Heart right ventricle (tissue), 16 donors: ENCODE results near the gene MTSS2. TPM values are rescaled to one million over a fixed set of nuclear protein-coding genes. Genes with fewer than 3 reads are reported as not detected.
"Not testable (repeated sequence)": the region's sequence is repeated elsewhere in the genome, so short reads cannot be mapped to it uniquely, and the experiment has no call there.

ENCODE experiments used
- ATAC-seq, 8 donors: fragments of 200-7000 bp; cut with Tn5 transposase; one replicate each; pipeline ENCODE4 v1.9.1; 2020; ENCODE audit warnings: mild to moderate bottlenecking in 8 of 8, moderate library complexity in 8 of 8, moderate number of reproducible peaks in 1 of 8
- DNase-seq, 2 donors: peaks; one replicate each; pipeline ENCODE4 v3.0.0-alpha.2; 2020
- H3K27ac ChIP-seq, 10 donors: fragments of 200-600 bp; sonication (generic) in 2 of 10; one replicate each; pipeline versions ENCODE4 v1.5.0 to v1.8.0; 2020 to 2022; ENCODE audit warnings: mild to moderate bottlenecking in 3 of 10
- H3K27me3 ChIP-seq, 7 donors: fragments of 200-600 bp; one replicate each; pipeline ENCODE4 v1.8.0; 2021 to 2022; ENCODE audit warnings: mild to moderate bottlenecking in 2 of 7
- H3K36me3 ChIP-seq, 9 donors: fragments of 200-600 bp; sonication (generic) in 1 of 9; one replicate each; pipeline versions ENCODE4 v1.5.0 to v1.8.0; 2020 to 2022; ENCODE audit warnings: mild to moderate bottlenecking in 2 of 9
- H3K4me1 ChIP-seq, 9 donors: fragments of 200-600 bp; sonication (generic) in 1 of 9; one replicate each; pipeline versions ENCODE4 v1.5.0 to v1.8.0; 2020 to 2022; ENCODE audit warnings: mild to moderate bottlenecking in 4 of 9
- H3K4me3 ChIP-seq, 10 donors: fragments of 200-600 bp; sonication (generic) in 2 of 10; one replicate each; pipeline versions ENCODE4 v1.5.0 to v1.8.0; 2020 to 2022; ENCODE audit warnings: mild to moderate bottlenecking in 7 of 10, moderate library complexity in 2 of 10
- H3K9me3 ChIP-seq, 11 donors: fragments of 200-600 bp in 10 of 11; sonication (generic) in 2 of 11; one replicate each; pipeline versions ENCODE4 v1.5.0 to v1.8.0; 2013 to 2022; ENCODE audit warnings: mild to moderate bottlenecking in 2 of 11, control low read depth in 1 of 11, moderate library complexity in 1 of 11
- WGBS, 2 donors: extraction: QIAGEN DNeasy Blood & Tissue Kit; methylation state at CpG; one replicate each; pipeline ENCODE4 v1.1.7; 2013; ENCODE audit warnings: inconsistent platforms in 1 of 2; 5-methylcytosine and 5-hydroxymethylcytosine counted together
- intact Hi-C, 10 donors: fragments of 100-400 bp; cut with DNase I; formaldehyde crosslinking; loops; one replicate each; pipeline versions ENCODE4 v1.11.1 to v1.14.2; 2022
- polyA plus RNA-seq, 2 donors: library from polyadenylated mRNA; stranded (reverse); fragments of 200-250 nt; gene quantifications; one replicate each; pipeline ENCODE4 v1.2.3, GENCODE V29; 2013
- total RNA-seq, 10 donors: library from RNA; stranded (reverse); fragmentation: NEBNext Ultra II Directional in 3 of 10; extraction: Animal tissue kit (Norgen Biotek cat#: 25700) in 3 of 10; gene quantifications; one replicate each; pipeline versions ENCODE4 v1.2.1 to v1.2.4, GENCODE V29; 2021 to 2023
- TF ChIP-seq, protein P1 (sequence below), 9 donors: fragments of 200-600 bp; sonication (generic) in 2 of 9; IDR thresholded peaks; one replicate each; pipeline versions ENCODE4 v1.5.0 to v1.8.0; 2021 to 2022; ENCODE audit warnings: antibody characterized with exemption in 9 of 9, mild to moderate bottlenecking in 5 of 9, moderate library complexity in 1 of 9
- donor health status: Arrhythmogenic right ventricular cardiomyopathy.
- donor health status: ischemic (EF 13 %, LVEDD 7.1; RV severe dilation, severe dysfunction).
- donor health status: healthy with polysubstance abuse.
- donor health status: DM: no; HTN: yes; CAD: no.
- donor health status: DM: no; HTN: no; CAD: no.
- donor health status: ischemic (EF 25% LVEDD 6.9; RV normal size, moderate dysfunction).
- donor health status: ischemic (EF 25% LVEDD 5.7; RV mildly dilated, moderate dysfunction).
- donor health status: healthy.
- donor health status: DM: yes; HTN: yes; CAD: no.
- donor health status: Ischemic cardiomyopathy.
- donor health status: ischemic (EF 35%, LVEDD 5.7; RV mildly dilated, moderate dysfunction).
- donor health status: nonischemic (EF 11% LVEDD 7.7; RV severe dilation, severe dysfunction).
- donor health status: DM: yes; HTN: yes; CAD: no.
- donor health status: PGD.
- donor health status: ischemic (EF 29% LVEDD 5.4; RV normal size, mild dysfunction).
- donor health status: nonischemic (EF 23%, LVEDD 6.1; RV moderate dilation, normal function).

Gene MTSS2
- total and polyA plus RNA-seq, 12 donors, result 39.0 to 121 (median 58.9) TPM

DNA sequence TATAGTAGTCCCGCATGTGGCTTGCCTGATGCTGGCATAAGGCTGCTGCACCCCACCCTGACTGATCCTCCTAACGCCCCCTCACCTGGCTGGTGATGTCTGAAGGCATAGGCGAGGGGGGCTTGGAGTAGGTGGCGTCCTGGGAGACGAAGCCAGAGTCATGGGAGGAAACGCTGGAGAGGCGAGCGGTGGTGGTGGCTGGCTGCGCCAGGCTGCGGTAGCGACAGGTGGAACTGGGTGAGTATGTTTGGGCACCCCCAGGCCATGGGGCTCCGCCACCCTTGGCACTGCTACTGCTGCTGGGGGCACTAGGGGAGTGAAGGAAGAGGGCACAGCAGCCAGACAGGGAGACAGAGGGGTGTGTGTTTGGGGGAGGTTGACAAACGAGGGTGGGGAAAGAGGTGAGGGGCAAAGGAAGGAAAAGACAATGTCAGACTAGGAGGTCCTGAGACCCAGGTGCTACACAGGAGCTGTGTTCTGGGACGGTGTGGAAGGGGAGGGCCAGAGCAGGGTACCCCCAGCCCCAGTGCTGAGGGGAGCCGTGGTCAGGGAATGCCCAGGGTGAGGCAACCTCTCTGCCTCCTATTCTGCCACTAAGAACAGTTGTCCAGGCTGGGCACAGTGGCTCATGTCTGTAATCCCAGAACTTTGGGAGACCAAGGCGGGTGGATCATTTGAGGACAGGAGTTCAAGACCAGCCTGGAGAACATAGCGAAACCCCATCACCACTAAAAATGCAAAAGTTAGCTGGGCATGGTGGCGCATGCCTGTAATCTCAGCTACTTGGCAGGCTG is 11.4 kb downstream of the MTSS2 start:
- H3K36me3 ChIP-seq, result peaks cover 0 to 100% (median 46%) of the 10 kb centered on the region in 9 donors
- H3K27ac ChIP-seq, result no peak overlapping the region

DNA sequence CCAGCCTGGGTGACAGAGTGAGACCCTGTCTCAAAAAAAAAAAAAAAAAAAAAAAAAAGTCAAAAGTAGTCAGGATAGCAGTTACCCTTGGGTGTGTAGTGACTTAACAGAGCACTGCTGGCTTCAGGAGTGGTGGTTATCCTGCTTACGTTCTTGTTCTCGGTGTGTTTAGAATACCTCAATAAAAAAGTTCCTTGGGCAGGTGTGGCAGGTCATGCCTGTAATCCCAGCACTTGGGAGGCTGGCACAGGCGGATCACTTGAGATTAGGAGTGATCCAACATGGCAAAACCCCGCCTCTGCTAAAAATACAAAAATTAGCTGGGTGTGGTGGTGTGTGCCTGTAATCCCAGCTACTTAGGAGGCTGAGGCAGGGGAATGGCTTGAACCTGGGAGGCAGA is 14.9 kb downstream of the MTSS2 start:
- H3K9me3 ChIP-seq, ATAC-seq, H3K4me3 ChIP-seq, H3K27ac ChIP-seq, DNase-seq, intact Hi-C loops, H3K27me3 ChIP-seq: not testable (repeated sequence)
- peaks cover 0 to 26% (median 0%) of the 10 kb centered on the region in 9 donors for H3K4me1 ChIP-seq
- peaks cover 0 to 98% (median 53%) of the 10 kb centered on the region in 9 donors for H3K36me3 ChIP-seq
- WGBS, 2 donors, result 96% methylated on average over 4 of the region's 4 CpGs

More for the DNA sequence above, 11.4 kb downstream of the MTSS2 start:
- intact Hi-C loops, result loop anchor here in 3 of 10 donors (5.0 kb wide), 3 partner anchors 63 to 98 kb away; no protein-coding TSS in a partner anchor
- H3K9me3 ChIP-seq, result no peaks in the 10 kb centered on the region
- 88 to 90% methylated on average over 18 of the region's 18 CpGs for WGBS, 2 donors
- H3K27me3 ChIP-seq, result no peaks in the 10 kb centered on the region
- H3K4me1 ChIP-seq, result peaks cover 0 to 22% (median 0%) of the 10 kb centered on the region in 9 donors
- no peak for ATAC-seq
- no peak for DNase-seq
- TF ChIP-seq, protein P1, sequence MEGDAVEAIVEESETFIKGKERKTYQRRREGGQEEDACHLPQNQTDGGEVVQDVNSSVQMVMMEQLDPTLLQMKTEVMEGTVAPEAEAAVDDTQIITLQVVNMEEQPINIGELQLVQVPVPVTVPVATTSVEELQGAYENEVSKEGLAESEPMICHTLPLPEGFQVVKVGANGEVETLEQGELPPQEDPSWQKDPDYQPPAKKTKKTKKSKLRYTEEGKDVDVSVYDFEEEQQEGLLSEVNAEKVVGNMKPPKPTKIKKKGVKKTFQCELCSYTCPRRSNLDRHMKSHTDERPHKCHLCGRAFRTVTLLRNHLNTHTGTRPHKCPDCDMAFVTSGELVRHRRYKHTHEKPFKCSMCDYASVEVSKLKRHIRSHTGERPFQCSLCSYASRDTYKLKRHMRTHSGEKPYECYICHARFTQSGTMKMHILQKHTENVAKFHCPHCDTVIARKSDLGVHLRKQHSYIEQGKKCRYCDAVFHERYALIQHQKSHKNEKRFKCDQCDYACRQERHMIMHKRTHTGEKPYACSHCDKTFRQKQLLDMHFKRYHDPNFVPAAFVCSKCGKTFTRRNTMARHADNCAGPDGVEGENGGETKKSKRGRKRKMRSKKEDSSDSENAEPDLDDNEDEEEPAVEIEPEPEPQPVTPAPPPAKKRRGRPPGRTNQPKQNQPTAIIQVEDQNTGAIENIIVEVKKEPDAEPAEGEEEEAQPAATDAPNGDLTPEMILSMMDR (IDR thresholded peaks at IDR 0.05), result no peak
- no peak overlapping the region for H3K4me3 ChIP-seq

DNA sequence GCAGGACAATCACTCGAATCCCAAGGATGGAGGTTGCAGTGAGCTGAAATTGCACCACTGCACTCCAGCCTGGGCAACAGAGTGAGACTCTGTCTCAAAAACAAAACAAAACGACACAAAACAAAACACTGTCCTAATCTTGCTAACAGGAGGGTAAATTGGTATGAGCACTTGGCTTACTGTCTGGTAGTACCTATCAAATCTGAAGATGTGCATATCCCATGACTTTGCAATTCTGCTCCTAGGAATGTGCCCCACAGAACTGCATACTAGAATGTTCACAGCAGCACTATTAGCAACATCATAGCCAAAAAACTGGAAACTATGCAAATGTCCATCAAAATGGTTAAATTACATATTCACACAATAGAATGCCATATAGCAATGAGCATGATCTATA is 15.7 kb downstream of the MTSS2 start:
- intact Hi-C loops, result no loop called here
- DNase-seq, result no peak
- Histone ChIP-seq H3K9me3 (peaks cover 0 to 7% (median 0%) of the 10 kb centered on the region in 11 donors), H3K36me3 (peaks cover 0 to 98% (median 58%) of the 10 kb centered on the region in 9 donors), H3K27me3 (no peaks in the 10 kb centered on the region), H3K27ac (no peak overlapping the region), H3K4me3 (no peak overlapping the region), H3K4me1 (peaks cover 0 to 23% (median 0%) of the 10 kb centered on the region in 9 donors)
- 96% methylated on average over 2 of the region's 2 CpGs for WGBS, 2 donors
- TF ChIP-seq, protein P1 (IDR thresholded peaks at IDR 0.05), result no peak
- no peak for ATAC-seq

DNA sequence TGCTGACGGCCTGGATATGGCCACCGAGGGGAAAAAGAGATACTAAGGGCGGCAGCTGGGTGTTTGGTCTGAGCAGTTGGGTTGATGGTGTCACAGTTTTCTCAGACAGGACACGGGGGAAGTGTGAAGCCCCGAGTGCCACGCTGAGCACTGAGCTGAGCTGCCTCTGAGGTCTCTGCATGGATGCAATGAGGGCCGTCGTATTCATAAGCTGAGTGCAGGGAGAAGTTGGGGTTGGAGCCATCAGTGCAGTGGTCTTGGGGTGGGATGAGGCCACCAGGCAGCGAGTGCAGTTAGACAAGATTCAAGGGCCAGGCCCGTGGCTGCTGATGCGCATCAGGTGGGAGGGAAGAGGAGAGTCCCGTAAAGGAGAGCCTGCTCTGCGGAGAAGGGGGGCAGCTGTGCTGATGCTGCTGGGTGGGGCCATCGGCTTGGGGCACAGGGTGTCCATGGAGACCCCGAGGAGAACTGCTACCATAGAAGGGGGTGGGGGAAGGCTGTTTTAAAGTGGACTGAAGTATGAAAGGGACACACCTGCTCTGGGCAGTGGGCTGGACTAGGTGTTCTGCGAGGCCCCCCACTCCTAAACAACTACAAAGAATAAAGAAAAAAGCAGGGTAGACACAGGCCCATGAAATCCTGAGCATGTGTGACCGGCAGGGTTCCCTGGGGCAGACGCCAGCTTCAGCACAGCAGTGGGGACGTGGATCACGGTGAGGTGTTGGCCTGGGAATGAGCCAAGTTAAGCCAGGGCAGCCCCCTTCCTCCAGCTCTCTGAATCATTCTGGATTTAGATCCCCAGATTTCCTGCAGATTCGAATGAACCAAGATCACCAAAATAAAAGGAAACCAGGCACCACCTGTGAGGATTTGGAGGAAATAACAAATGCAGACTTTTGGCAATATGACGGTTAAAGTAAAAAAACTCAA is 19.8 kb downstream of the MTSS2 start:
- peaks cover 0 to 33% (median 9%) of the 10 kb centered on the region in 9 donors for H3K4me1 ChIP-seq
- H3K27ac ChIP-seq, result peak overlapping the region in 1 of 10 donors; percentile 22
- ATAC-seq (no peak), DNase-seq (no peak)
- peaks cover 4 to 88% (median 66%) of the 10 kb centered on the region in 9 donors for H3K36me3 ChIP-seq
- H3K27me3 ChIP-seq, result no peaks in the 10 kb centered on the region
- WGBS, 2 donors, result 80 to 81% methylated on average over 21 to 22 of the region's 22 CpGs
- TF ChIP-seq, protein P1 (IDR thresholded peaks at IDR 0.05), result no peak
- no peak overlapping the region for H3K4me3 ChIP-seq
- intact Hi-C loops, result no loop called here
- H3K9me3 ChIP-seq, result peaks cover 0 to 7% (median 0%) of the 10 kb centered on the region in 11 donors
